Keratinocyte (primary cell): ENCODE data around the gene PEAK3. TPM values are rescaled to one million over a fixed set of nuclear protein-coding genes. Genes with fewer than 3 reads are reported as not detected.
A peak's percentile ranks its signal among the peaks of the same experiment; 100 is the strongest.

Experiments
- DNase-seq: peaks from one replicate; pipeline ENCODE4 v3.0.0-alpha.2; 2011; ENCODE audit warnings: low read depth, missing footprints, low spot score
- FAIRE-seq: peaks from 2 replicates; lab custom pipeline; 2011; peaks lifted over from hg19 to GRCh38; lab: Jason Lieb, UNC
- H2AFZ ChIP-seq: 2 replicates; pipeline ENCODE4 v1.6.0; 2012; ENCODE audit warnings: low read length, control low read depth, inconsistent platforms; ENCODE audit not compliant: control insufficient read depth
- H3K27ac ChIP-seq: 2 replicates; pipeline ENCODE4 v1.5.1; 2011; ENCODE audit warnings: low read length; ENCODE audit not compliant: control insufficient read depth, insufficient read depth
- H3K27me3 ChIP-seq: 3 replicates; pipeline ENCODE4 v1.6.0; 2011; ENCODE audit warnings: low read length; ENCODE audit not compliant: control insufficient read depth, insufficient read depth; ENCODE audit errors: extremely low read depth
- H3K36me3 ChIP-seq, 2 experiments: 2 replicates in 1 of 2; 3 replicates in 1 of 2; pipeline ENCODE4 v1.5.1; 2011; ENCODE audit warnings: low read length in 2 of 2, mild to moderate bottlenecking in 1 of 2; ENCODE audit not compliant: control insufficient read depth in 2 of 2, insufficient read depth in 2 of 2; ENCODE audit errors: extremely low read depth in 1 of 2
- H3K4me1 ChIP-seq: 3 replicates; pipeline ENCODE4 v1.5.1; 2011; ENCODE audit warnings: low read length; ENCODE audit not compliant: control insufficient read depth, insufficient read depth; ENCODE audit errors: extremely low read depth
- H3K4me2 ChIP-seq: 3 replicates; pipeline ENCODE4 v1.6.0; 2011; ENCODE audit warnings: low read depth, low read length; ENCODE audit not compliant: control insufficient read depth, insufficient read depth; ENCODE audit errors: extremely low read depth
- H3K4me3 ChIP-seq, 3 experiments: fragments of 200-600 bp in 1 of 3; sonication (generic) in 1 of 3; 2 replicates in 2 of 3; 3 replicates in 1 of 3; pipeline ENCODE4 v1.5.1; 2011 to 2016; ENCODE audit warnings: low read length in 3 of 3, mild to moderate bottlenecking in 3 of 3, control low read depth in 2 of 3, inconsistent platforms in 1 of 3, low read depth in 1 of 3, mixed read lengths in 1 of 3, mixed run types in 1 of 3, moderate library complexity in 1 of 3; ENCODE audit not compliant: control insufficient read depth in 2 of 3, insufficient read depth in 2 of 3; ENCODE audit errors: extremely low read depth in 1 of 3
- H3K79me2 ChIP-seq: 2 replicates; pipeline ENCODE4 v1.6.0; 2012; ENCODE audit warnings: low read length; ENCODE audit not compliant: control insufficient read depth, insufficient read depth
- H3K9ac ChIP-seq: 3 replicates; pipeline ENCODE4 v1.6.0; 2011; ENCODE audit warnings: low read length; ENCODE audit not compliant: control insufficient read depth, insufficient read depth; ENCODE audit errors: extremely low read depth
- H3K9me1 ChIP-seq: 3 replicates; pipeline ENCODE4 v1.6.0; 2011; ENCODE audit warnings: low read length; ENCODE audit not compliant: control insufficient read depth, insufficient read depth; ENCODE audit errors: extremely low read depth
- H3K9me3 ChIP-seq: 2 replicates; pipeline ENCODE4 v1.5.1; 2012; ENCODE audit warnings: low read depth, low read length; ENCODE audit not compliant: control insufficient read depth
- H4K20me1 ChIP-seq: 3 replicates; pipeline ENCODE4 v1.6.0; 2011; ENCODE audit warnings: low read length; ENCODE audit not compliant: control insufficient read depth, insufficient read depth; ENCODE audit errors: extremely low read depth
- CTCF ChIP-seq, 3 experiments: IDR thresholded peaks in 1 of 3; conservative IDR thresholded peaks in 1 of 3; optimal IDR thresholded peaks in 1 of 3; 2 replicates in 2 of 3; 3 replicates in 1 of 3; pipeline versions ENCODE3 to v1.5.1; 2011; ENCODE audit warnings: low read length in 3 of 3, mild to moderate bottlenecking in 3 of 3, moderate library complexity in 2 of 3, control low read depth in 1 of 3, inconsistent platforms in 1 of 3; ENCODE audit not compliant: insufficient read depth in 2 of 3; ENCODE audit errors: extremely low read depth in 1 of 3
- EZH2 ChIP-seq: IDR thresholded peaks from one replicate; pipeline ENCODE4 v1.6.1; 2012; ENCODE audit warnings: inconsistent platforms, mild to moderate bottlenecking, low read length, moderate library complexity
- dilution Hi-C: fragments of 300-500 bp; cut with MboI; formaldehyde crosslinking; loops from one replicate; pipeline ENCODE4 v1.7.0; 2020; ENCODE audit warnings: low sequenced_read_pairs; ENCODE audit not compliant: extremely low pct_ligation_motif_present
- polyA plus RNA-seq, 5 experiments: library from polyadenylated mRNA; depleted of rRNA in 3 of 5; stranded (reverse) in 3 of 5; stranded (forward) in 1 of 5; unstranded in 1 of 5; fragments of >200 nt; gene quantifications; 1 replicate in 1 of 5; 2 replicates in 3 of 5; 3 replicates in 1 of 5; pipeline versions ENCODE4 v1.2.1 to v1.2.3, GENCODE V29; 2011 to 2012; ENCODE audit warnings: missing spikeins in 2 of 5, low read depth in 1 of 5, low replicate concordance in 1 of 5

Gene PEAK3
- polyA plus RNA-seq, 1 donor (not counting 4 experiments of a cell fraction or from before 2014, with no cell fraction given): not detected

DNA sequence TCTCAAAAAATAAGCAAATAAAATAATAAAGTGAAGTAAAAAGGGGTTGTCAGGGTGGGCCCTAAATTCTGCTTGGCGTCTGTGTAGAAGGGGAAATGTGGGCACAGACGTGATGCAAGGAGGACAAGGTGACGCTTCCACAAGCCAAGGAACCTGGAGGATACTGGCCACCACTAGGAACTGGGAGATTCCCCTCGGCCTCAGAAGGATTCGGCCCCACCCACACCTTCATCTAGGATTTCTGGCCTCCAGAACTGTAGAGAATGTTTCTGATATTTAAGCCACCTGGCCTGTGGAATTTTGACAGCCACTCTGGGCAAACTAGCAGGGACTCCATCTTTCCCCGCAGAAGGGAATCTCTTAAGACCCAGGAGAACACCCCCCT, 47.0 kb downstream of the PEAK3 start:
- Histone ChIP-seq H2AFZ (no peak overlapping the region), H4K20me1 (peaks cover 4% of the 10 kb centered on the region), H3K9ac (peak overlapping the region; percentile 90), H3K9me1 (peaks cover 4% of the 10 kb centered on the region), H3K27ac (peak overlapping the region; percentile 94), H3K79me2 (peaks cover 66% of the 10 kb centered on the region), H3K9me3 (no peaks in the 10 kb centered on the region), H3K4me3 (peak overlapping the region; percentile 70 to 91 (median 86)), H3K36me3 (peaks cover 15 to 35% of the 10 kb centered on the region in 2 experiments), H3K27me3 (no peaks in the 10 kb centered on the region), H3K4me1 (peaks cover 30% of the 10 kb centered on the region), H3K4me2 (peak overlapping the region; percentile 95)
- FAIRE-seq: no peak
- dilution Hi-C loops: no loop called here
- DNase-seq: no peak
- TF ChIP-seq EZH2: no peak

DNA sequence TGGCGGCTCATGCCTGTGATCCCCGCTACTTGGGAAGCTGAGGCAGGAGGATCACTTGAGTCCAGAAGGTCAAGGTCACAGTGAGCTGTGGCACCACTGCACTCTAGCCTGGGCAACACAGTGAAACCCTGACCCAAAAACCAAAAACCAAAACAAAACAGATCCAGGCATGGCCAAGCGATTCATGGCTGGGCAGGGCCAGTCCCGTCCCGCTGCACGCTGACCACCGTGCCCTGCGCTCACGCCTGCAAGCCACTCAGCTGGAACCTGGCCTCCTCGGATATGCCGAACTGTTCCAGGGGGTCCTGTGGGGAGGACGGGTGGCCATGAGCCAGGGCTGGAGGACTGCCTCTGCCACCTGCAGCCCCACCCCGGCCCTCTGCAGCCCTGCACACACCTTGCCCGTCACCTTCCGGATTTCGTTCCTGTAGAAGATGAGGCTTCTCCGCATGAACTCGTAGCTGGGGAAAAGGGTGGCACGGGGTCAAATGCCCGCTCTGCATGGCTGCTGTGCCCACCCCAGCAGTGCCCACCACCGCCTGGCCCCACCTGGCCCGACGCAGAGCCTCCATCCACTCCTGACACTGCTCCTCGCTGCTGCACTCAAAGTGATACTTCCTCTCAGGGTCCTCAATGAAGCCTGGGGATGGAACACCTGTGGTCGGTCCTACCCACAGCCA, 48.2 kb downstream of the PEAK3 start:
- peaks cover 19 to 41% of the 10 kb centered on the region in 2 experiments for H3K36me3 ChIP-seq
- dilution Hi-C loops: no loop called here
- DNase-seq (no peak), FAIRE-seq (no peak)
- no peak overlapping the region for H3K27ac ChIP-seq
- no peaks in the 10 kb centered on the region for H3K27me3 ChIP-seq
- peaks cover 54% of the 10 kb centered on the region for H3K79me2 ChIP-seq
- no peak for TF ChIP-seq EZH2
- TF ChIP-seq CTCF (optimal IDR thresholded peaks at IDR 0.05 in 1 of 3, IDR thresholded peaks at IDR 0.05 in 1 of 3, conservative IDR thresholded peaks at IDR 0.05 in 1 of 3; ENCODE audit: extremely low read depth in 1 of 3, insufficient read depth in 2 of 3, low read length in 3 of 3): no peak
- H2AFZ ChIP-seq: no peak overlapping the region
- H3K4me3 ChIP-seq: no peak overlapping the region
- peaks cover 2% of the 10 kb centered on the region for H4K20me1 ChIP-seq
- H3K9me1 ChIP-seq: peaks cover 4% of the 10 kb centered on the region
- H3K4me2 ChIP-seq: no peak overlapping the region
- no peak overlapping the region for H3K9ac ChIP-seq
- H3K9me3 ChIP-seq: no peaks in the 10 kb centered on the region
- peaks cover 20% of the 10 kb centered on the region for H3K4me1 ChIP-seq
